Adrenal gland (tissue), 5 donors: Measurements from ENCODE around the gene PPBP.

Experiments
- CTCF ChIP-seq, 6 experiments: fragments of 450-650 bp in 4 of 6; fragments of 200-600 bp in 2 of 6; sonication (generic) in 1 of 6; IDR thresholded peaks; 1 replicate in 5 of 6; 2 replicates in 1 of 6; pipeline versions ENCODE4 v1.5.1 to v1.8.0; 2016 to 2021; ENCODE audit warnings: antibody characterized with exemption in 6 of 6, mild to moderate bottlenecking in 2 of 6, moderate library complexity in 1 of 6
- POLR2A ChIP-seq, 2 donors: fragments of 450-650 bp; IDR thresholded peaks; one replicate each; pipeline ENCODE4 v1.6.1; 2017; ENCODE audit warnings: antibody characterized with exemption in 2 of 2, mild to moderate bottlenecking in 2 of 2, moderate library complexity in 1 of 2
- donor health status: DM: no; HTN: no; CAD: no.

GRCh38 chr4:73988061-73988460 is at the start of gene PPBP:
- TF ChIP-seq CTCF (IDR thresholded peaks at IDR 0.05) (no peak), POLR2A (IDR thresholded peaks at IDR 0.05) (no peak)
